ENCODE measurements around the gene MROH9. TPM values are rescaled to one million over a fixed set of nuclear protein-coding genes. Genes with fewer than 3 reads are reported as not detected.

MROH9 gene
- total and polyA plus RNA-seq, 2 of the 4 experiments (the other 2 are of a cell fraction): not detected

DNA sequence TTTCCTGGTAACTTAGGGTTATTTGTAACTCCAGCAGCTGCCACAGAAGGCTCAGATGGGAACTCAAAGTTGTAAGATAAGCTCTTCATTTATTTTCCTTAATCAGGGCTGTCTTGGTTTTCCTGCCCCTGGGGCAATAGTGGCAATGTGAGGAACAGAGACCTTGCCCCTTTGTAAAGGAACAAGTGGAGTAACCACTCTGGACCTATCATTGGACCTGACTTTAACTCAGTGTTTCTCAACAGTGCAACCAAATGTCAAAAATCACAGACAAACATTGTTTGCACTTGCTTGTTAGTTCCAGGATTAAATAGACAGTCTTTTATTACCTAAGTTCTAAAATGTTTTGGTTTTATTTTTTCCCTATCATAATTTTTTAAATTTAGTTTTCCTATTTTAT lies 152.6 kb downstream of the MROH9 start:
- dilution Hi-C loops (cut with HindIII; ENCODE audit: low sequenced_read_pairs, unreplicated experiment): no loop called here
- Histone ChIP-seq H4K91ac (ENCODE audit: insufficient read depth, low read depth, low read length) (no peak overlapping the region), H3K23ac (ENCODE audit: low read depth, low read length) (no peak overlapping the region), H3K36me3 (ENCODE audit: control insufficient read depth, insufficient read depth, low read length) (no peaks in the 10 kb centered on the region), H2BK120ac (ENCODE audit: low read depth, low read length) (no peak overlapping the region), H2AFZ (replicated peaks; ENCODE audit: low read length, poor library complexity) (no peak overlapping the region), H3K56ac (ENCODE audit: extremely low read depth, insufficient read depth, low read length) (no peak overlapping the region), H3K79me1 (ENCODE audit: low read depth in 1 of 2, low read length in 2 of 2) (no peaks in the 10 kb centered on the region), H4K8ac (ENCODE audit: low read depth in 2 of 2, low read length in 2 of 2) (no peak overlapping the region), H3K4me2 (ENCODE audit: low read depth, low read length) (no peak overlapping the region), H4K20me1 (ENCODE audit: insufficient read depth, low read length) (no peaks in the 10 kb centered on the region), H3K4ac (ENCODE audit: low read depth, low read length) (no peak overlapping the region), H3K4me3 (ENCODE audit: insufficient read depth, low read depth, low read length) (no peak overlapping the region), H3K18ac (ENCODE audit: low read depth, low read length) (no peak overlapping the region; the same call in 1 of the 2 replicates), H3K27me3 (ENCODE audit: control insufficient read depth, insufficient read depth, low read length) (no peaks in the 10 kb centered on the region), H2BK5ac (ENCODE audit: low read depth, low read length, poor library complexity, severe bottlenecking) (no peak overlapping the region), H2BK15ac (ENCODE audit: low read depth, low read length) (no peak overlapping the region), H3K4me1 (ENCODE audit: control insufficient read depth, insufficient read depth, low read length) (no peaks in the 10 kb centered on the region; the same call in 1 of the 2 replicates), H3K9me1 (ENCODE audit: insufficient read depth, low read length) (no peaks in the 10 kb centered on the region), H2BK20ac (ENCODE audit: low read depth, low read length) (no peak overlapping the region), H2AK5ac (ENCODE audit: low read depth, low read length) (no peak overlapping the region), H3K27ac (ENCODE audit: insufficient read depth, low read length) (no peak overlapping the region), H2AK9ac (replicated peaks; ENCODE audit: low read depth, low read length, poor library complexity) (no peak overlapping the region), H3K9me3 (ENCODE audit: control insufficient read depth, insufficient read depth, low read length) (no peaks in the 10 kb centered on the region), H4K5ac (ENCODE audit: low read depth, low read length) (no peak overlapping the region), H3K14ac (replicated peaks; ENCODE audit: low read depth, low read length) (no peak overlapping the region), H3K9ac (ENCODE audit: low read depth, low read length) (no peak overlapping the region)
- no peak for ATAC-seq (ENCODE audit: low read depth)
- ChIA-PET CTCF (interaction anchor here (2.0 kb wide), 1 partner anchor 139 kb away, joined by 7 read pairs; no protein-coding TSS in a partner anchor), POLR2A (ENCODE audit: unreplicated experiment) (no interaction called here)
- in situ Hi-C loops (cut with MboI; ENCODE audit: low sequenced_read_pairs): loop anchor here (10.0 kb wide), 1 partner anchor 97 kb away; the partner anchor contains the start of gene FMO2
- TF ChIP-seq CHD1 (IDR thresholded peaks at IDR 0.05; ENCODE audit: low read depth, low read length) (no peak), BHLHE40 (IDR thresholded peaks at IDR 0.05; ENCODE audit: low read depth, low read length) (no peak), SMC3 (IDR thresholded peaks at IDR 0.05; ENCODE audit: low read depth, low read length) (no peak), ELK1 (IDR thresholded peaks at IDR 0.05; ENCODE audit: borderline replicate concordance, low read depth, low read length) (no peak), RCOR1 (IDR thresholded peaks at IDR 0.05; ENCODE audit: insufficient replicate concordance, low read length) (no peak), POLR2A (IDR thresholded peaks at IDR 0.05; ENCODE audit: low read depth, low read length) (no peak), RFX5 (IDR thresholded peaks at IDR 0.05; ENCODE audit: low read depth, low read length) (no peak), FOS (IDR thresholded peaks at IDR 0.05; ENCODE audit: low read depth, low read length) (no peak), CEBPB (IDR thresholded peaks at IDR 0.05; ENCODE audit: low read depth, low read length) (no peak), USF2 (IDR thresholded peaks at IDR 0.05; ENCODE audit: low read depth, low read length) (no peak), MAZ (IDR thresholded peaks at IDR 0.05; ENCODE audit: borderline replicate concordance, low read depth, low read length) (no peak), NFE2L2 (IDR thresholded peaks at IDR 0.05; ENCODE audit: low read depth, low read length) (no peak), MXI1 (IDR thresholded peaks at IDR 0.05; ENCODE audit: borderline replicate concordance, low read depth, low read length) (no peak), MAFK (IDR thresholded peaks at IDR 0.05; ENCODE audit: low read depth, low read length) (no peak), RAD21 (IDR thresholded peaks at IDR 0.05; ENCODE audit: low read length) (no peak)
- TF ChIP-seq, protein P1, sequence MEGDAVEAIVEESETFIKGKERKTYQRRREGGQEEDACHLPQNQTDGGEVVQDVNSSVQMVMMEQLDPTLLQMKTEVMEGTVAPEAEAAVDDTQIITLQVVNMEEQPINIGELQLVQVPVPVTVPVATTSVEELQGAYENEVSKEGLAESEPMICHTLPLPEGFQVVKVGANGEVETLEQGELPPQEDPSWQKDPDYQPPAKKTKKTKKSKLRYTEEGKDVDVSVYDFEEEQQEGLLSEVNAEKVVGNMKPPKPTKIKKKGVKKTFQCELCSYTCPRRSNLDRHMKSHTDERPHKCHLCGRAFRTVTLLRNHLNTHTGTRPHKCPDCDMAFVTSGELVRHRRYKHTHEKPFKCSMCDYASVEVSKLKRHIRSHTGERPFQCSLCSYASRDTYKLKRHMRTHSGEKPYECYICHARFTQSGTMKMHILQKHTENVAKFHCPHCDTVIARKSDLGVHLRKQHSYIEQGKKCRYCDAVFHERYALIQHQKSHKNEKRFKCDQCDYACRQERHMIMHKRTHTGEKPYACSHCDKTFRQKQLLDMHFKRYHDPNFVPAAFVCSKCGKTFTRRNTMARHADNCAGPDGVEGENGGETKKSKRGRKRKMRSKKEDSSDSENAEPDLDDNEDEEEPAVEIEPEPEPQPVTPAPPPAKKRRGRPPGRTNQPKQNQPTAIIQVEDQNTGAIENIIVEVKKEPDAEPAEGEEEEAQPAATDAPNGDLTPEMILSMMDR (conservative IDR thresholded peaks at IDR 0.05; ENCODE audit: low read depth, low read length): no peak
- BruUV-seq (replicated peaks): no TSS peak
- no peak for DNase-seq
- intact Hi-C loops (cut with micrococcal nuclease): no loop called here

All from IMR-90 (cell line).